ENCODE data around the gene ERCC5.

ERCC5 gene

DNA sequence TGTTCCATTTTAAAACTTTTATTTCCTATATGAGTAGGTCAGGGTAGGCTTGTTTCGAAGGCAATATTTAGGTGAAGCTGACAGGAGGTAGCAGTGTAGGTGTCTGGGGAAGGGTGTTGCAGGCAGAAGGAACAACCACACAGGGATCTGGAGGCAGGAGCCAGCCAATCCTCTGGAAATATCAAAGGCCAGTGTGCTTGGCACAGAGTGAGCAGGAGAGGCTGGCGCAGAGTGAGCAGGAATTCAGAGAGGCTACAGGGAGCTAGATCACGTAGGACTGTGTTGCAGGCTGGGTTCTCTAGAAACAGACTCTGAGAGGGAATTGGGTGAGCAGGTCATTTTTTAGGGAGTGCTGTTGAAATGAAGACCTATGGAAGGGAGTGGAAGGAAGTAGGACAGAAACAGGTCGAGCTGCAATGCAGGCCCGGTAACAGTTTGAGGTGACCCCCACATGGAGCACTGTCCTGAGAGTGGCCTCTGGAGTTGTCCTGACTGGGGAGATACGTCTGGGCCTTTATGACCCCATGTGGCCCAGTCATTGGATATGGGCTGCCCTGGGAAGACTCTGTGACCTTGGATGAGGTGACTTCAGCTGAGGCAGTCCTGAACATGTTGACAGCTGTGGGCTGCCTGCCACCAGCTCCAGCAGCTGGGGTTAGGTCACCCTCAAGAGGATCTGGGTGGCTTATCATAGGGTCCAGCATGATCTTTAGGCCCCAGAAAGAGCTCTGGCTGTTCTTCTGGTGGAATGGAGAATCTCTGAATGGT lies 51.7 kb downstream of the ERCC5 start:
- peak; percentile 11 for DNase-seq

DNA sequence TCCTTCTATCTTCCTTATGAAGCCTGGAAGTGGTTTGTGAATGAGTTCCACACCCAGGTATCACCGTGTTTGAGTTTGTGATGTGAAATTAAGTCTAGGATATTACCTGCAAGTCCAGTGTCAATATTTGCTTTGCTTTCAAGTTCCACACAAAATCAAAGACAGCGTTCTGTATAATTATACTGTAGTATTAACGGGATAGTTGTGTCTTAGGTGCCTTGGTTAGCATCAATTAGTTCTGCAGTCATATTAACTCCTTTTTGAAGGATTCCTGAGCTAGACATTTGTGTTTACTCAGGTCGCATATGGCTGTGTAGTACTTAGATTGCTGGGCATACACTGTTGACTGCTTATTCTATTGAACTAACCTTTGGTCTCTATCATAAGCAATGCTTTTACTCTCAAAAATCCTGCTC lies 54.4 kb downstream of the ERCC5 start:
- no peak for DNase-seq

DNA sequence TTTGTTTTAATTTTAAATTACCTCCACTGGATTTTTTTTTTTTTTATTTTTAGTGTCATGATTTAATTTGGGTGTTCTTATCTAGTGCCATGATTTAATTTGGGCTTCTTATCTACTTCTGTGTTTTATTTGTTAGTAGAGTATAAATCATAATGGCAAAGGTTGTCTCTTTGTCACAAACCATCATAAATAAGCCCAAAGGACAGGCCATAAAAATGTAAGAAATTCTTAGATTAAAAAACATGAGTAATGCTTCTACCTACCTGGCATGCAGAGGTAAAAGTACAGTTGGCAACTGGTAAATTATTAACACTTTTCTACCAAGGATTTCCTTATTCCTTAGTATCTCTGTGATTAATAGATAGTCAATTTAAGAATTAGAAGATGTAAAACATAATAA lies 55.2 kb downstream of the ERCC5 start:
- no peak for DNase-seq

DNA sequence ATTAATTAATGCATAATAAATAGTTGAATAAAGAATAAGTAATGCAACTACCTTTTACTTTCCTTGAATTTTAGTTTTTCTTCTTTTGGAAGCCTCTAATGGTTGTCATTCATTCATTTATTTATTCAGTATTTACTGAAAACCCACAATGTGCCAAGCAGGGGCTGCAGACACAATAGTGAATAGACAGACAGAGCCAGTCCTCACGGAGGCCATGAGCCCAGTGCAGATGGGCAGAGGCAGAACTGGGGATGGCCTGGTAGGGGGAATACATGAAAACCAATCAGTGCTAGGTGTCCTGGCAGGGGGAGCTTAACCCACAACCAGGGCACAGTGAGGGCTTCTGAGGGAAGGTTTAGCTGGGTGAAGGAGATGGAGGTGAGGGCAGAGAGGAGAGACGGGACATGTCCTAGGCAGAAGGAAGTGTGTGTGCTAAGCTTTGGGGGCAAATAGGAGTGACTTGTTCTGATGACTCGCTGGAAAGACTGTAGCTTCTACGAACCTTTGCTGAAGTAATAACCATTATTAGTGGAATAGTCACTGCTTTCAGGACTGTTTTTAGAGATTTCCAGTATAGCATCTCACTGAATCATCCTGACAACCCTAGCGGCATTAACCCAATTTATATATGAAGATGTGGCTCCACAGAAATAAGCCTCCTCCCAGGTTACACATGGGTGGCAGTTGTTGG lies 55.9 kb downstream of the ERCC5 start:
- DNase-seq = no peak

DNA sequence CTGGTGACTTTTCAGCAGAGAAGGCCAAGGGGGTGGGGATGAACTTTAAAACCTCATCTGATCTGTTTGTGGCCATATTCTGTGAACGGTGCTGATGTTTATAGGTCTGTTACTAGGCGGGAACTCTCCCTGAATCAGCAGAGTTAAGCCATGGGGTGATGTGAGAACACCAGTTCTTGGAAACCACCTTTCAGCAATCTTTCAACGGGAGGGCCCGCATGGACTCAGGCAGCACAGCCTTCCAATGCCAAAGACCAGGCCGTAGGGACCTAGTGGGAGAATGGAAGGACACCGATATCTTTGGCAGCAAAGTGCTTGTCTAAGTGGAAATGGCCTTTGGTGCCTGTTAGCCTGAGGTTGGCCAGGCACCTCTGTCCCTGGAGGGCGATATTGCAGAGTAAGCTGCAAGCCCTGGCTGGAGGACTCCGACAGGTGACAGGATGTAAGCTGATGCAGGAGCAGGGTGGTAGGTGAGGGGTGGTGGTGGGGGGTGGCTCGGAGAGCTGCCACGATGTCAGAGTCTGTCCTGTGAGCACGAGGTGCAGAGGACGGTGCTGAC lies 57.0 kb downstream of the ERCC5 start:
- DNase-seq = no peak

DNA sequence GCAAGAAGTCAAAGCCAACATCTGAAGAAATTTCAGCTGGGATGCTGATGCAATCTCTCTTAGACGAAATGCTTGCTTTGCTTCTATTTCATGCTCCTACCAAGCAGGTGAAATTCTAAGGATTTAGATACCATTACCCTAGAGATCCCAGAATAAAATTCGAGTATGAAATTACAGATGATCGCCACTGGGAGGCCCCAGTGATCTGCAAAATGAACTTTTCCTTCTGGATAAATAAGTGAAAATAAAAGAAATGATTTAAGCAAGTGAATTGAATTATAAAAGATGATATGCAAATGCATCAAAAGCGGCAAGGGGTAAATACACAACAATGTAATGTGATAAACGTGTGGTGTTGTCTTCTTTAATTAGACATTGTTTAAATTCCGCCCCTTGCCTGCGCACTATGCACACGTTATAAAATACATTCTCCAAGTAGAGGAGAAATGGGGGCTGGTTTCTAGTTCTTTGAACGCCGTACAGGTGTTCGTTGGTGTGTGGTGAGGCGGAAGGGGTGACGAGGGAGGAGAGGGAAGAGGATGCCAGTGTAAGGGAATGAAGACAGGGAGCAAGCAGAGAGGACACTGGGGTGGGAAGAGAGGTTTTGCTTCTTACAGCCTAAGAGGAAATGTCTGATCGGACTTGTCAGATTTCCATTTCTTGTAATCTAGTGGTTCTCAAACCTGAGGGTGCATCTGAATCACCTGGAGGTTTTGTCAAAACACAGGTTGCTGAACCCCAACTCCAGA lies 58.0 kb downstream of the ERCC5 start:
- peak; percentile 36 for DNase-seq

DNA sequence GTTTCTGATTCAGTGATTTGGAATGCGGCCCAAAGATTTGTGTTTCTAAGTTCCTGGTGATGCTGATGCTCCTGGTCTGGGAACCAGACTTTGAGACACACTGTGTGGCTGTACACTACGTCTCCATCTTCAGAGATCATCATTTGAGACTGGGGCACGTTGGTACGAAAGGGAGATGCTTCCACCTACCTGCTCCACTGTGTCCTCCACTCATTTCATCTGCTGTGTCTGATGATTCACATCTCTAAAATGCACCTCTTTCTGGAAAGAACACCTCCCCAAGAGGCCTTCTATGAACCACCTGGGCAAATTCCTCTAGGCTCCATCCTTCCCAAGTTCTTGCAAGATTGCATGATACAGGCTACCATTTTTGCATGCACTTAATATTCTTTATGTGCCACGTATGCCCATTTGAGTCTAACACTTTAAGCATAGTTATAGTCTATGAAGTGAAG lies 58.6 kb downstream of the ERCC5 start:
- no peak for DNase-seq

DNA sequence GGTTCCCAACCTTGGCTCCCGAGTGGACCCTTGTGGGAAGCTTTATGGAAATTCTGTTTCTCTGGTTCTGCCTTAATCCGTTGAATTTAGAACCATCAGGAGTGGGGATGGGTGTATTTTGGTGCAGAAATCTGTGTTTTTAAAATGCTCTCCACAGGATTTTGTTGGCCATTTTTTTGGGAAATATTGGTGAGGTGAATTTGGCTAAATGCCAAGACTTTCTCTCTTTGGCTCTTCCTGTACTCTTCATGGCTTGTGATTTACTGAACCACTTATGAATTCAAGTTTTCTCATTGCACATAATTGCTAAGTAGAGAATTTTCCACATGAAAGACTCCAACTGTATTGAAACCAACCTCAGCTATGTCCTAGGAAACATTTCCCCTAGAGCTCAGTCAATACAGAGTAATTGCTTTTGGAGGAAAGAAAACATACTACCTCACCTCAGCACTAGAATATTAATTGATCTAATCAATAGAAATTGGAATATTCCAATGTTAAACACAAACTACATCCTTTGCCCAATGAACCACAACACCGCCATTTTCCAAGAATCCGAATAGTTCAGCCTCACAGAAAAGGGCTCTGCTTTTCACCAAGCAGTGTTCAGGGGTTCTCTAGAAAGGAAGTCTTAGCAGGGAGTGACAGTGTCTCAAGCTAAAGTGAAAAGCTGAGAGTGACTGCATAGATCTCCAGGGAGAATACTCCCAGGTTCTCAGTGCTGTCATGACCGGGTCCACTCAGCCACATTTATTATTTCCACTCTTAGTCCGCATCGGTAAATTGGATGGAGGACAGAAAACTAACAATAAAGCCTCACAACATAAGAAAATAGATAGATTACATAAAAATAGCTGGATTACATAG lies 60.3 kb downstream of the ERCC5 start:
- no peak for DNase-seq

DNA sequence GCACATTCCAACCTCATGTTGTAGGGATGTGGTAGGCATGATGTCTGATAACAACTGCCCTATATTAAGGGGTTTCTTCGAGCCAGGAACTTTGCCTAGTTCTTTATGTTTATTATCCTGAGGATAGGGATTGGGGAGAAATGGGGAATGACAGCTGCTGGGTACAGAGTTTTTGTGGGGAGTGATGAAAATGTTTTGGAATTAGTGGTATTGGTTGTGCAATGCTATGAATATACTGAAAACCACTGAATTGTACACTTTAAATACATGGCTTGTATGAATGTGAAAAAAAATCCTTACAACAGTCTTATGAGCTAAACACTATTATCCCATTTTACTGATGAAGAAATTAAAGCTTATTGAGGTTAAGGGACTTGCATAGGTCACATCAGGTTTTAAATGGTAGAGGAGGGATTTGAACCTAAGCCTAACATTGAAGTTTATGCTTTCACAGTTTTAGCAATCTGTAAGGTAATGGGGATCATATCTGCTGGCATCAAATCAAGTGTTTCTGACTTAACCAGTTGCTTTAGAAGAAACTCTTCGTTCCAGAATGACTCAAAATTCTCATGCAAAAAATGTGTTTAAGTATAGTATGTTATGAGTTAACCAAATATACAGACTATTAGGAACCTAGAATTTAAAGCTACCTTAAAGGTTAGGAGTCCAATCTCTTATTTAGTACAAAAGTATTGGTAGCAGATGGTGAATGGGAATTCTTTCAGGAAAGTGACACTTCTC lies 61.4 kb downstream of the ERCC5 start:
- no peak for DNase-seq

DNA sequence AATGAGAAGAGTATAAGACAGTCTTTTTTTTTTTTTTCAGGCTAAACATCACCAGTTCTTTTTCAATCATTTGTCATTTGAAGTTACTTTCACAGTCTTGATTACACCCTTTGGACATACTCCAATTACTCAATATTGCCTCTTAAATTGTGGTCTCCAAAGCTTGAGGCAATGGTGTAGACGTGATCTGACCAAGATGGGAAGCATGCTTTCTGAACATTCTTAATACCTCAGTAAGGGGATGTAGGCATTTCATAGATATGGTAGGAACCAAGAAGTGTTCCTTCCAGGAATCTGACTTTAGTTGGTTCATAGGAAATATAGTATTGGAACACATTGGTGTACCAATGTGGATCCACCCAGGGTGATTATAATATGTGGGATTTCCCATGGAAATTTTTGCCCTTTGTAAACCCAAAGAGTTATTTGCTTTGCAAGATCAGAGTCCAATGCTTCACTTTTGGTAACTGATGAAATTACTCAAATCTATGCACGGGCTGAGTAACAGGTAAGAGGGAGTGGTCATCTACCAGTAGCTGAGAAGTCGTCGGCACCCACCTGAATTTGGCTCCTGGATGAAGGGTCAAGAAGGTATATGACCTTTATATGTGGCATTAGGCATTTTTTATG lies 62.2 kb downstream of the ERCC5 start:
- DNase-seq = no peak

DNA sequence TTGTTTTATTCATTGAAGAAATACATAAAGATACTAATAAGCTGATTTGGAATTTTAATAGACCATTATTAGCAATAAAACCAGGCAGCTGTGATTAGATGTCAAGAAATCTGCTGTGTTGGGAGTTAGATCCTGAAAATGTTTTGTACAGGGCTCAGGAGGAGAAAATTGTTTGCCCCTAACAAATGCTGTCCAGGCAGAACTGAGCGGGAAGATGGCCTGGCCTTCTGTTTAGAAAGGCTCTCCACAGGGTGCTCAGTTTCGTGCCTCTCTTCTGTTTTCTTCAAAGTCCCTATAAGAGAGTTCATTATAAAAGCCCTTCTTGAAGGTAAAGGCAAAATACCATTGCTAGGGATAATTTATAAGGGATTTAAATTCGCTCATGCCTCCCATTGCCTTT lies 64.1 kb downstream of the ERCC5 start:
- no peak for DNase-seq

DNA sequence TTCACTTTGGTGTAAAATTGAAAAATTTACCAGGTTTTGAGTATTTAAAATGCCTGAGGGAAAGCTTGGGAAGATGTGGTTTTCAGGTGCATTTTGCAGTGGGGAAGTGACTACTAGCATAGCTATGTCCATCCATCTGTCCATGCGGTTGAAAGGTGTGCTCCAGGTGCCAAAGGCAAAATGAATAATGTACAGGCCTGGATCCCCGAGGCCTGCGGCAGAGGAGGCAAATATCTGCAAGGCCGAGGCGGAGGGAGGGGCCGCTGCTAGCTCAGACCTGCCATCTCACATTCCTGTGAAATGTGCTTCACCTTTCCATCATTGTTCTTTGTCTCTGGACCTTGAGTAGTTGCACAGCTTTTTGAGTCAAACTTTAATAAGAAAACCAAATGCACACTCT lies 65.5 kb downstream of the ERCC5 start:
- no peak for DNase-seq

DNA sequence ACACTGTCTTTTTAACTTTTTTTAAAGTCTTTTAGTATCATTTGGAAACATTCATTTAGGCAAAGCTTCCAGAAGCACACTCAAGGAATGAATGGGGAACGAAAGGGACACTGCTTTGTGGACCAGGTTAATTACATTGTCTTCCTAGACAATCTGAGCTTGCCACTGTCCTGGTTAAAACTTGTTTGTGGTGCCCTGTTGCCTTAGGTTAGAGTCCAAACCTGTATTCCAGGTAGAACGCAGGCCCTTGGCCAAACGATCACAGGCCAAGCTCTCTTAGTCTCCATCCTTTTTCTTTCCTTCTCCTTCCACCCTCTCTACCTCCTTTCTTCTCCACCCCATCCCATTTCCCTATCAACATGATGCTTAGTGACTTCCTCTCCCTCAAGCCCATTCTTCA lies 66.8 kb downstream of the ERCC5 start:
- DNase-seq = no peak

DNA sequence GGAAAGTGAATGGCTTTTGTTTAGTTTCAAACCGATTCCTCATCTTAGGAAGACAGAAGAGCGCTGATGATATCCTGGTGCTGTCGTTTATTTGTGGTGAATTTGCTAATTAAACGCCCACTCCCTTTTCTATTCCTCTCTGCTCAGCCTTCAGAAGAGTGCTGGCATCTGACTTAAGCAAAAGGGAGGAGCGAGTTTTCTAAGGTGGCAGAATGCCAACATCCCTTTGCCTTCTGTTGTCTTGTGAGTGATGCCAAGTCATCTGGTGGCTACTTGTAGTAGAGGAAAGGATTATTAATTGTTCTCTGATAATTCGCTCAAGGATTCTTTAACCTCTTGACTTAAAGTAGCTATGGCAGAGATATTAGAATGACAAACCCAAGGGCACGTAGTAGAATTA lies 68.1 kb downstream of the ERCC5 start:
- peak; percentile 62 for DNase-seq

DNA sequence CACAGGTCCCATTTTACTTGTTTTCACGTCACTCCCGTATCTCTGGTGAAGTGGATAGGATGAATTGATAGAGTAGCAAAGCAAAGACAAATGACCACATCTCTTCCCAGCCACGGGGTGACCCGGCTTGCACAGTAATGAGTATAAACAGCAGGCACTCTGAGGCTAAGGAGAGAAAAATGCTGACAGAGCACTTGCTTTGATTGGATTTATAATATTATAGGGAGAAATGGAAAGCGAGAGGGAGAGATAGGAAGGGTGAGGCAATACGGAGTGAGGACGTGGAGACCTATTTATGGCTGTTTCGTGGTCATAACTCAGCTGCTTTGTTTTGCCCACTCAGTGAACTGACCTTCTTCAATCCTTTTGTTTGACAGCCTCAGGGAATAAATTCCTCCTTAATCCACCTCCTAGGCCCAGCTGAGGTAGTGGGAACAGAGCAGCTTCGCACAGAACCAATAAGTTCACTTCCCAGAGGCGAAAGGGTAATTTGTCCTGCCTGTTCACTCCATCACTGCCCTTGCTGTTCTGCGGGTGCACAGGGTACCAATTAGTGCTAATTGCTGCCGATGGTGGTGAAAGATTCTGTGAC lies 68.6 kb downstream of the ERCC5 start:
- no peak for DNase-seq

DNA sequence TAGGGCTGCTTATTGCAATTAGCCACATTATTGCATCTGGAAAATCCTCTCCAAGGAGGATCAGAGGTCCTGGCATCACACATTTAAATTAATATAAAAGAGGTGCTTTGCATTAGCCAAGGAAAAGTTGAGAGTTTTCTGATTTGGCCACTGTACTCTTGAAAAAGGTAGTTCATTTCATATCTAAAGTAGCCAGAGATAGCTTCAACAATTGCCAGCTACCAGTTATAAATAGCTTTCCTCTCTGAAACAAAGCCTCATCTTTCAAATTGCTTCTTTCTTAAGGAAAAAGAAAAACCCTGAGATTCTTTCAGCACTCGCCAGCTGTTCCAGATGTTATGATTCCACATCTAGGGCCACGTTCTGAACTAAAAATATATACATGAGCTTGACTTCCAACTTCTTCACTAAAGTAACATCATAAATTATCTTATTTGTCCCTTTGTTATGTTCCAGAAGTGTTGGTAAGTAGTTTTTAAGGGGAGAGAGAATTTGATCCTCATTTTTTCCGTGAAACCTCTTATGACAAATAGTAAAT lies 69.6 kb downstream of the ERCC5 start:
- no peak for DNase-seq

DNA sequence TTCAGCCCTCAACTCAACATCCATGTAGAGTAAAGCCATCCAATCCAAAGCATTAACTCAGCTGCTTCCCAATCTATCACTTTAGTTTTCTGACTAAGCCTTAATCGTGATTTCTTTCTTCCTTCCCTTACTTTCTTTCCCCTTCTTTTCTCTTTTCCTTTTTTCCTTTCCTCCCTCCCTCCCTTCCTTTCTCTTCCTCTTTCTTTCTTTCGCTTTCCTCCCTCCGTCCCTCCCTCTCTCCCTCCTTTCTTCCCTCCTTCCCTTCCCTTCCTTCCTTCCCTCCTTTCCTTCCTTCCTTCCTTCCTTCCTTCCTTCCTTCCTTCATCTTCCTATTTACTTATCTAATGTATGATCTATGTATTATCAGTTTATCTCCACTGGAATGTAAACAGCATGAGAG lies 71.2 kb downstream of the ERCC5 start:
- no peak for DNase-seq

DNA sequence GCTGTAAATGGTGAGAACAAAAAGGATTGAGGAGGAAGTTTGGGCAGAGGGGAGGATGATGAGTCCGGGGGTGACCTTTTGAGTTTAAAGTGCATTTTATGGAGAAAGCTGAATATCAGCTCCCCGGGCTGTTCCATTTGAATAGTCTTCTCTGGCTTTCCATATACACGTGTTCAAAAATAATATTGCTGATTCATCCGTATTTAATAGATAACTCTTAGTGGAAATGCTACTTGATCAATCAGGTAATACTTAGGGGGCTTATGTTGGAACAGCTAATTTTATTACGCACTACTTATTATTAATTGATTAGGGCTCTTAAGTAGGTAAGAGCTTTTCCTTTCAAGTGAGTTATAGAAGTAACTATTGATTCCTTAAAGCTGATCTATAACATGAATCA lies 76.4 kb downstream of the ERCC5 start:
- no peak for DNase-seq
